ENCODE measurements around the gene CCDC167.

Gene CCDC167

GRCh38 chr6:37499433-37500293, at the start of gene CCDC167:
TSS of gene CCDC167 (minus strand) at chr6:37499893. CDS start at chr6:37499863, 30 bp downstream.
- DNase-seq (ENCODE audit: low spot score) = peak; percentile 99

- DNase-seq (ENCODE audit: low spot score) = no peak
These were observed 49.5 kb upstream of the CCDC167 start for GRCh38 chr6:37549154-37549553.

GRCh38 chr6:37548067-37548674, 48.5 kb upstream of the CCDC167 start:
- no peak for DNase-seq (ENCODE audit: low spot score)

GRCh38 chr6:37547564-37548061, 47.9 kb upstream of the CCDC167 start:
- no peak for DNase-seq (ENCODE audit: low spot score)

- no peak for DNase-seq (ENCODE audit: low spot score)
These were observed 46.6 kb upstream of the CCDC167 start for GRCh38 chr6:37546141-37546871.

GRCh38 chr6:37544530-37544929, 44.8 kb upstream of the CCDC167 start:
- no peak for DNase-seq (ENCODE audit: low spot score)

GRCh38 chr6:37543361-37543760, 43.7 kb upstream of the CCDC167 start:
- no peak for DNase-seq (ENCODE audit: low spot score)

GRCh38 chr6:37541346-37541745, 41.7 kb upstream of the CCDC167 start:
- no peak for DNase-seq (ENCODE audit: low spot score)

- DNase-seq (ENCODE audit: low spot score) = no peak
These were observed 40.7 kb upstream of the CCDC167 start for GRCh38 chr6:37540390-37540789.

GRCh38 chr6:37540029-37540352, 40.3 kb upstream of the CCDC167 start:
- DNase-seq (ENCODE audit: low spot score) = no peak

- no peak for DNase-seq (ENCODE audit: low spot score)
These were observed 39.7 kb upstream of the CCDC167 start for GRCh38 chr6:37539171-37540028.

- peak; percentile 61 for DNase-seq (ENCODE audit: low spot score)
These were observed 38.4 kb upstream of the CCDC167 start for GRCh38 chr6:37538107-37538506.

- no peak for DNase-seq (ENCODE audit: low spot score)
These were observed 37.9 kb upstream of the CCDC167 start for GRCh38 chr6:37537548-37537947.

- no peak for DNase-seq (ENCODE audit: low spot score)
These were observed 36.9 kb upstream of the CCDC167 start for GRCh38 chr6:37536491-37537190.

- DNase-seq (ENCODE audit: low spot score) = no peak
These were observed 36.2 kb upstream of the CCDC167 start for GRCh38 chr6:37535759-37536490.

GRCh38 chr6:37535428-37535758, 35.7 kb upstream of the CCDC167 start:
- no peak for DNase-seq (ENCODE audit: low spot score)

- no peak for DNase-seq (ENCODE audit: low spot score)
These were observed 35.2 kb upstream of the CCDC167 start for GRCh38 chr6:37534893-37535292.

GRCh38 chr6:37532122-37532521, 32.4 kb upstream of the CCDC167 start:
- no peak for DNase-seq (ENCODE audit: low spot score)

- DNase-seq (ENCODE audit: low spot score) = no peak
These were observed 31.8 kb upstream of the CCDC167 start for GRCh38 chr6:37531437-37532036.

- no peak for DNase-seq (ENCODE audit: low spot score)
These were observed 31.3 kb upstream of the CCDC167 start for GRCh38 chr6:37531026-37531425.
